GM12878 (cell line): Measurements from ENCODE around the gene CDH4. TPM values are rescaled to one million over a fixed set of nuclear protein-coding genes. Genes with fewer than 3 reads are reported as not detected.

ENCODE experiments used
- ATAC-seq: fragments of 200-7000 bp; cut with Tn5 transposase; 3 replicates; pipeline ENCODE4 v1.9.1; 2020; ENCODE audit warnings: mild to moderate bottlenecking, moderate library complexity
- BruUV-seq: library from RNA; stranded (reverse); fragments of 400-500 nt; replicated peaks from 2 replicates; lab custom pipeline; 2021; lab: Mats Ljungman, UMichigan
- CTCF ChIA-PET: fragments of 300-600 bp; sonication (Branson Sonifier 250); formaldehyde crosslinking; extraction: SDS; loops from one replicate; lab custom pipeline; 2021; ENCODE audit warnings: inconsistent platforms; lab: Yijun Ruan, JAX
- POLR2A ChIA-PET: fragments of 350-600 bp; formaldehyde crosslinking; extraction: SDS; loops from one replicate; lab custom pipeline; 2021; ENCODE audit warnings: inconsistent platforms; lab: Charles Lee
- RAD21 ChIA-PET: fragments of 300-600 bp; sonication (Branson Sonifier 250); formaldehyde crosslinking; loops from one replicate; lab custom pipeline; 2023; ENCODE audit warnings: antibody characterized with exemption; ENCODE audit not compliant: unreplicated experiment; lab: Charles Lee
- SMC1A ChIA-PET: fragments of 300-600 bp; sonication (Branson Sonifier 250); formaldehyde crosslinking; loops from one replicate; lab custom pipeline; 2023; ENCODE audit not compliant: unreplicated experiment, uncharacterized antibody; lab: Charles Lee
- DNase-seq: peaks from one replicate; pipeline ENCODE4 v3.0.0-alpha.2; 2011; ENCODE audit warnings: low read depth, low spot score
- FAIRE-seq: peaks from 3 replicates; lab custom pipeline; 2011; peaks lifted over from hg19 to GRCh38; lab: Jason Lieb, UNC
- H2AFZ ChIP-seq: 2 replicates; pipeline ENCODE4 v1.6.0; 2011; ENCODE audit warnings: low read depth, low read length, control low read depth; ENCODE audit not compliant: control insufficient read depth
- H3K27ac ChIP-seq: 2 replicates; pipeline ENCODE4 v1.5.1; 2011; ENCODE audit warnings: control low read depth; ENCODE audit not compliant: control insufficient read depth, insufficient read depth
- H3K27me3 ChIP-seq, 2 experiments: replicated peaks in 1 of 2; 2 replicates each; pipeline versions ENCODE4 v1.6.0 to v1.6.1; 2011; ENCODE audit warnings: low read length in 1 of 2; ENCODE audit not compliant: control insufficient read depth in 2 of 2, insufficient read depth in 2 of 2
- H3K36me3 ChIP-seq, 2 experiments: 2 replicates each; pipeline ENCODE4 v1.5.1; 2011; ENCODE audit warnings: low read length in 1 of 2; ENCODE audit not compliant: control insufficient read depth in 2 of 2, insufficient read depth in 2 of 2
- H3K4me1 ChIP-seq: 2 replicates; pipeline ENCODE4 v1.6.1; 2011; ENCODE audit warnings: mild to moderate bottlenecking, low read length, moderate library complexity, mixed read lengths; ENCODE audit not compliant: control insufficient read depth, insufficient read depth
- H3K4me2 ChIP-seq: 2 replicates; pipeline ENCODE4 v1.6.0; 2011; ENCODE audit warnings: control low read depth; ENCODE audit not compliant: control insufficient read depth, insufficient read depth
- H3K4me3 ChIP-seq: fragments of 200-600 bp; sonication (generic); 2 replicates; pipeline ENCODE4 v1.5.1; 2016
- H3K79me2 ChIP-seq: 2 replicates; pipeline ENCODE4 v1.6.0; 2011; ENCODE audit warnings: low read length; ENCODE audit not compliant: control insufficient read depth, insufficient read depth
- H3K9ac ChIP-seq: 2 replicates; pipeline ENCODE4 v1.8.0; 2011; ENCODE audit warnings: low read length, control low read depth, mixed read lengths; ENCODE audit not compliant: control insufficient read depth, insufficient read depth
- H3K9me3 ChIP-seq: replicated peaks from 3 replicates; pipeline ENCODE4 v1.5.1; 2011; ENCODE audit warnings: mild to moderate bottlenecking, low read length; ENCODE audit not compliant: control insufficient read depth, insufficient read depth
- H4K20me1 ChIP-seq: 2 replicates; pipeline ENCODE4 v1.6.0; 2011; ENCODE audit not compliant: control insufficient read depth, insufficient read depth
- CTCF ChIP-seq, 3 experiments: IDR thresholded peaks in 2 of 3; conservative IDR thresholded peaks in 1 of 3; 2 replicates each; pipeline ENCODE4 v1.5.1; 2011; ENCODE audit warnings: low read depth in 3 of 3, low read length in 3 of 3, mild to moderate bottlenecking in 3 of 3, control low read depth in 2 of 3, moderate library complexity in 2 of 3, inconsistent platforms in 1 of 3, mixed read lengths in 1 of 3; ENCODE audit not compliant: control insufficient read depth in 2 of 3, insufficient read depth in 1 of 3; ENCODE audit errors: extremely low read depth in 1 of 3
- HDAC6 ChIP-seq: fragments of 200-600 bp; sonication (generic); IDR thresholded peaks from one replicate; pipeline ENCODE4 v1.8.0; 2017; ENCODE audit warnings: antibody characterized with exemption; ENCODE audit not compliant: unreplicated experiment
- JUND ChIP-seq: IDR thresholded peaks from 2 replicates; pipeline ENCODE4 v1.6.1; 2012; ENCODE audit warnings: low read depth, mild to moderate bottlenecking, low read length, improper control_type of control experiment, moderate library complexity
- LARP7 ChIP-seq: fragments of 450-650 bp; IDR thresholded peaks from 2 replicates; pipeline ENCODE4 v1.6.1; 2017; ENCODE audit warnings: mild to moderate bottlenecking
- NFIC ChIP-seq: IDR thresholded peaks from 2 replicates; pipeline ENCODE4 v1.6.1; 2012; ENCODE audit warnings: low read depth, mild to moderate bottlenecking, inconsistent platforms, low read length, moderate library complexity
- NKRF ChIP-seq: fragments of 450-650 bp; conservative IDR thresholded peaks from 2 replicates; pipeline ENCODE4 v1.6.1; 2017; ENCODE audit warnings: mild to moderate bottlenecking, moderate library complexity
- WGBS: methylation state at CpG from one replicate; pipeline ENCODE4 v1.1.6; 2016; ENCODE audit warnings: low lambda C conversion rate; ENCODE audit not compliant: insufficient replicate concordance, insufficient coverage; ENCODE audit errors: missing lambda C conversion rate; 5-methylcytosine and 5-hydroxymethylcytosine counted together
- in situ Hi-C: fragments of 300-500 bp; cut with MboI; formaldehyde crosslinking; loops from 9 replicates; pipeline ENCODE4 v1.14.3; 2018; ENCODE audit warnings: mixed read lengths
- intact Hi-C: fragments of 100-400 bp; cut with micrococcal nuclease; formaldehyde crosslinking; loops from one replicate; pipeline ENCODE4 v1.14.2; 2022; ENCODE audit not compliant: unreplicated experiment
- polyA plus RNA-seq, 11 experiments: library from polyadenylated mRNA; depleted of rRNA in 4 of 11; unstranded in 6 of 11; stranded (reverse) in 5 of 11; fragments of >200 nt; fragmentation: Nextera tagmentation in 4 of 11; fragmentation: Illumina TruSeq in 1 of 11; extraction: Ambion mirVana in 4 of 11; extraction: Trizol in 1 of 11; gene quantifications; 1 replicate in 1 of 11; 2 replicates in 10 of 11; pipeline versions ENCODE4 v1.2.1 to v1.2.3, GENCODE V29; 2011 to 2016; ENCODE audit warnings: inconsistent platforms in 2 of 11, missing spikeins in 2 of 11, low read depth in 1 of 11
- total RNA-seq, 4 experiments: library from RNA; depleted of rRNA in 3 of 4; stranded (reverse); fragments of >200 nt in 3 of 4; fragmentation: Illumina TruSeq in 1 of 4; extraction: Trizol in 1 of 4; gene quantifications; 2 replicates each; pipeline versions ENCODE4 v1.2.1 to v1.2.3, GENCODE V29; 2013 to 2021

Gene CDH4
- total and polyA plus RNA-seq, 10 of the 15 experiments (the other 5 are each of a cell fraction or from before 2014, with no cell fraction given): not detected

- in situ Hi-C loops (no loop called here), intact Hi-C loops (no loop called here)
- ChIA-PET RAD21 (no interaction called here), CTCF (no interaction called here), POLR2A (no interaction called here), SMC1A (no interaction called here)
- Histone ChIP-seq H3K27me3 (no peaks in the 10 kb centered on the region), H2AFZ (no peak overlapping the region), H3K9me3 (no peaks in the 10 kb centered on the region; the same call in 2 of the 3 replicates), H3K4me3 (no peak overlapping the region), H3K9ac (no peak overlapping the region), H3K27ac (no peak overlapping the region), H3K4me2 (no peak overlapping the region), H4K20me1 (no peaks in the 10 kb centered on the region), H3K36me3 (no peaks in the 10 kb centered on the region), H3K79me2 (no peaks in the 10 kb centered on the region), H3K4me1 (no peaks in the 10 kb centered on the region)
- FAIRE-seq (no peak), DNase-seq (no peak), ATAC-seq (no peak)
- TF ChIP-seq NKRF (no peak), NFIC (no peak), LARP7 (no peak), CTCF (IDR thresholded peaks at IDR 0.05 in 2 of 3, conservative IDR thresholded peaks at IDR 0.05 in 1 of 3; ENCODE audit: control insufficient read depth in 2 of 3, extremely low read depth in 1 of 3, insufficient read depth in 1 of 3, low read depth in 3 of 3, low read length in 3 of 3) (no peak), JUND (no peak), HDAC6 (no peak)
- BruUV-seq: no TSS peak
- 36% methylated on average over 14 of the region's 14 CpGs for WGBS
Observed at GRCh38 chr20:61931476-61932198, 679.6 kb downstream of the CDH4 start.
